Activated CD4-positive, alpha-beta T cell treated with anti-CD3 and anti-CD28 coated beads, Interleukin-10, Interleukin-2, amounts not matched to agents 100 ng/mL and 50 ng/mL, durations not matched to agents 16 hours and 8 hours (primary cell): Measurements from ENCODE around the gene ELF3.
"Not testable (repeated sequence)": the region's sequence is repeated elsewhere in the genome, so short reads cannot be mapped to it uniquely, and the experiment has no call there.

Experiments used
- DNase-seq: peaks from one replicate; pipeline ENCODE4 v3.0.0-alpha.2; 2020

The ELF3 gene

GRCh38 chr1:202009326-202010179, 834 bp upstream of the ELF3 start:
- DNase-seq, result peak; percentile 70

GRCh38 chr1:202011994-202012393, 1.6 kb downstream of the ELF3 start:
- no peak for DNase-seq

GRCh38 chr1:202012544-202013478, 2.4 kb downstream of the ELF3 start:
- no peak for DNase-seq

GRCh38 chr1:202013603-202014002, 3.2 kb downstream of the ELF3 start:
- DNase-seq, result no peak

GRCh38 chr1:202014060-202014459, 3.7 kb downstream of the ELF3 start:
- DNase-seq, result no peak

- no peak for DNase-seq
Observed at GRCh38 chr1:202014915-202015661, 4.7 kb downstream of the ELF3 start.

GRCh38 chr1:202015662-202015937, 5.2 kb downstream of the ELF3 start:
- DNase-seq, result no peak

- no peak for DNase-seq
Observed at GRCh38 chr1:202016022-202016810, 5.8 kb downstream of the ELF3 start.

- DNase-seq, result no peak
Observed at GRCh38 chr1:202016811-202017748, 6.7 kb downstream of the ELF3 start.

GRCh38 chr1:202017749-202018467, 7.5 kb downstream of the ELF3 start:
- no peak for DNase-seq

GRCh38 chr1:202018468-202019234, 8.3 kb downstream of the ELF3 start:
- no peak for DNase-seq

- DNase-seq, result not testable (repeated sequence)
Observed at GRCh38 chr1:202019235-202019558, 8.8 kb downstream of the ELF3 start.

GRCh38 chr1:202023001-202023433, 12.6 kb downstream of the ELF3 start:
- DNase-seq, result no peak

GRCh38 chr1:202029171-202029665, 18.8 kb downstream of the ELF3 start:
- DNase-seq, result peak; percentile 4

- DNase-seq, result no peak
Observed at GRCh38 chr1:202029727-202030126, 19.3 kb downstream of the ELF3 start.

- no peak for DNase-seq
Observed at GRCh38 chr1:202031796-202032195, 21.4 kb downstream of the ELF3 start.

- DNase-seq, result no peak
Observed at GRCh38 chr1:202034149-202034682, 23.8 kb downstream of the ELF3 start.

- peak; percentile 2 for DNase-seq
Observed at GRCh38 chr1:202034683-202035462, 24.5 kb downstream of the ELF3 start.
